ENCODE measurements around the gene SLC26A11.

The SLC26A11 gene

DNA sequence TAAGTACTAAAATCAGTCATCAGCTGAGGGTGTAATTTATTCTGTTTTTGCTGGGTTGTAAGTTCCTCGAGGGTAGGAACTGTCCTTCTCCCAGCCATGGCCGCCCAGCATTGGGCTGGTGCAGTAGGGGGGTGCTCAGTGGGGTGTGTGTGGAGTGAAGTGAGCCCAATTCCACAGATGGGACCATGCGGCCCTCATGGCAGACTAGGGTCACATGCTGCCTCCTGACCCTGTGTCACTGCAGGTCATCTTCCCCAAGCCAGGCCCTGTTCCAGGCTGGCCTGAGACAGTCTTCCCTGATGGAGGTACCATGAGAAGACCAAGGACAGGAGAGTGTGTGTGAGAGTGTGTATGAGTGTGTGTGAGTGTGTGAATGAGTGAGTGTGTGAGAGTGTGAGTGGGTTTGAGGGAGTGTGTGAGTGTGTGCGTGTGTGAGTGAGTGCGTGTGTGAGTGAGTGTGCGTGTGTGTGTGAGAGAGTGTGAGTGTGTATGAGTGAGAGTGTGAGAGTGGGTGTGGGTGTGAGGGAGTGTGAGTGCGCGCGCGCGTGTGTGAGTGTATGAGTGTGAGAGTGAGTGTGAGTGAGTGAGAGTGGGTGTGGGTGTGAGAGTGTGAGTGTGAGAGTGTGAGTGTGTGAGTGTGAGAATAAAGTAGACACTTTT lies 3.7 kb downstream of the SLC26A11 start:
- H3K27ac ChIP-seq, result no peak overlapping the region
- H3K4me1 ChIP-seq, result peaks cover 33% of the 10 kb centered on the region
- no peaks in the 10 kb centered on the region for H3K36me3 ChIP-seq
- 0 out of 2 replicates have a peak overlapping the region, but pooled peaks have one; percentile 27 for H3K4me2 ChIP-seq
- peaks cover 26% of the 10 kb centered on the region for H4K20me1 ChIP-seq
- H3K4me3 ChIP-seq, result no peak overlapping the region
- peaks cover 22% of the 10 kb centered on the region for H3K27me3 ChIP-seq
- H3K9ac ChIP-seq, result no peak overlapping the region
- no peak for TF ChIP-seq Cebpa-rat (IDR thresholded peaks at IDR 0.05)
- H3K9me3 ChIP-seq, result no peaks in the 10 kb centered on the region

DNA sequence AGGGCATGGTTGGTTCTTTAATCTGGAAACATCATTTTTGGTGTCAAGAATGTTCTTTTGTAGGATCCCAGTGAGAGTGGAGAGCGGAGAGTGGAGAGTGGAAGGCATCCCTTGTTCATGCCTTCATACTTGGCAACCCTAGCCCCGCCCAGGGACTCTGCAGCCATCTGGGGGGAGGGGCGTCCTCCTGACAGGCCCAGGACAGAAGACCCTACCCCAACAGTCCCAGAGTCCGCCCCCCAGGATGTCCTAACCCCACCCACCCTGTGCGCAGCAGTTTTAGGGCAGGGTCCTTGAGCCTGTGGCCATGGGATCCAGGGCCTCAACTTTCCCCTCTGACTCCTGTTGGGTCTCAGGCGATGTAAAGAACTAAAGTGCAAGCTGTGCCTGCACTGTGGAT lies 4.5 kb downstream of the SLC26A11 start:
- Histone ChIP-seq H3K4me2 (no peak overlapping the region), H3K4me1 (peaks cover 26% of the 10 kb centered on the region), H3K27ac (no peak overlapping the region), H3K36me3 (no peaks in the 10 kb centered on the region), H3K27me3 (peaks cover 21% of the 10 kb centered on the region), H4K20me1 (peaks cover 19% of the 10 kb centered on the region), H3K9me3 (no peaks in the 10 kb centered on the region), H3K4me3 (no peak overlapping the region), H3K9ac (no peak overlapping the region)
- TF ChIP-seq Cebpa-rat (IDR thresholded peaks at IDR 0.05), result no peak

DNA sequence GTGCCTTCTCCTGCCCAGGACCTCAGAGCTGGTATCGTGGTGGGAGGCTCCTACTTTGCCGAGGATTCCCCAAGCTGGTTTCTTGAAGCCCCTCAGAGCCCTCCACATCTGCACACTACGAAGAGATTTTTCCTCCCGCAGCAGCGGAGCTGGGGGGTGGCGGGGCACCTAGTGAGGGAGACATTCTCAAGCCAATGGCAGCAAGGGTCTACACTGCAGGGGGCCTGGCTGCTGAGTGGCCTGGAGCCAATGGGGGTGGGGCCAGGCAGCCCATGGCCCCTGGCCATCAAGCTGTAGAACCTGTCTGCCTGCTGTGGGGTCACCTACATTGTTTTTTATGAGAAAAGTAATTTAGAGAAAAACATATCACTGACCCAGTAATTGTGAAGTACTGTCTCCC lies 5.0 kb downstream of the SLC26A11 start:
- Histone ChIP-seq H3K4me1 (peaks cover 22% of the 10 kb centered on the region), H3K4me3 (no peak overlapping the region), H3K4me2 (no peak overlapping the region), H4K20me1 (peaks cover 15% of the 10 kb centered on the region), H3K27me3 (peaks cover 16% of the 10 kb centered on the region), H3K36me3 (no peaks in the 10 kb centered on the region), H3K27ac (no peak overlapping the region), H3K9ac (no peak overlapping the region), H3K9me3 (no peaks in the 10 kb centered on the region)
- no peak for TF ChIP-seq Cebpa-rat (IDR thresholded peaks at IDR 0.05)

DNA sequence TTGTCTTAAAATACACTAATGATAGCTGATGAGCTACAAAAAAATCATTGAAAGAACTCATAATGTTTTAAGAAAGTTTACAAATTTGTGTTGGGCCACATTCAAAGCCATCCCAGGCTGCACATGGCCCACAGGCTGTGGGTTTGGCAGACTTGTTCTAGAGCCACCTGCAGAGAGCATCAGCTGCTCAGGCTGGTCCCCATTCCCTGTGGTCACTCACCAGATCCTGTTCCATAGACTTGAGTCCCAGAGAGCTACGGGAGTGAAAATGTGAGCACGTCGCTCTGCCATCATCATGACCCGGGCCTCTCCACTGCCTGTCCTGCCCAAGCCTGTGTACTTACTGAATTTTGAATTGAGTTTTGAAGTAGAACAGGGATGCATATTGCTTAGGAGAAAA lies 6.9 kb downstream of the SLC26A11 start:
- Histone ChIP-seq H3K36me3 (no peaks in the 10 kb centered on the region), H3K4me1 (peaks cover 10% of the 10 kb centered on the region), H3K27ac (no peak overlapping the region), H4K20me1 (0 out of 2 replicates have a peak, but pooled peaks cover 4% of the 10 kb centered on the region), H3K4me2 (no peak overlapping the region), H3K4me3 (no peak overlapping the region), H3K9ac (no peak overlapping the region), H3K27me3 (no peaks in the 10 kb centered on the region), H3K9me3 (peaks cover 11% of the 10 kb centered on the region)
- no peak for TF ChIP-seq Cebpa-rat (IDR thresholded peaks at IDR 0.05)

DNA sequence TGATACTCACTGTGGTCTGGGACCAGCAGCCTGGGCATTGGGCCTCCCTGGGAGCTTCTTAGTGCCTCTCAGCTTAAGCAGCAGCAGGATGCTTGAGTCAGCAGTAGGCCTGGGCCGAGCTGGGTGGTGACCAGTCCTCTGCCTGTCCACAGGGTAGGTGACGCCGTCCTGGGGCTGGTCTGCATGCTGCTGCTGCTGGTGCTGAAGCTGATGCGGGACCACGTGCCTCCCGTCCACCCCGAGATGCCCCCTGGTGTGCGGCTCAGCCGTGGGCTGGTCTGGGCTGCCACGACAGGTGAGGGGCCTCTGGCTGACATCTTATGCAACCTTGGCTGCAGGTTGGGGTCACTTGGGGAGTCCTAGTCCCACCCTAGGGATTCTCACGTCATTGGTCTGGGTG lies 7.4 kb downstream of the SLC26A11 start:
- peaks cover 16% of the 10 kb centered on the region for H3K9me3 ChIP-seq
- H3K4me3 ChIP-seq, result no peak overlapping the region
- no peaks in the 10 kb centered on the region for H3K36me3 ChIP-seq
- peaks cover 10% of the 10 kb centered on the region for H3K4me1 ChIP-seq
- 0 out of 2 replicates have a peak, but pooled peaks cover 4% of the 10 kb centered on the region for H4K20me1 ChIP-seq
- no peak for TF ChIP-seq Cebpa-rat (IDR thresholded peaks at IDR 0.05)
- H3K4me2 ChIP-seq, result no peak overlapping the region
- no peak overlapping the region for H3K9ac ChIP-seq
- no peaks in the 10 kb centered on the region for H3K27me3 ChIP-seq
- no peak overlapping the region for H3K27ac ChIP-seq

DNA sequence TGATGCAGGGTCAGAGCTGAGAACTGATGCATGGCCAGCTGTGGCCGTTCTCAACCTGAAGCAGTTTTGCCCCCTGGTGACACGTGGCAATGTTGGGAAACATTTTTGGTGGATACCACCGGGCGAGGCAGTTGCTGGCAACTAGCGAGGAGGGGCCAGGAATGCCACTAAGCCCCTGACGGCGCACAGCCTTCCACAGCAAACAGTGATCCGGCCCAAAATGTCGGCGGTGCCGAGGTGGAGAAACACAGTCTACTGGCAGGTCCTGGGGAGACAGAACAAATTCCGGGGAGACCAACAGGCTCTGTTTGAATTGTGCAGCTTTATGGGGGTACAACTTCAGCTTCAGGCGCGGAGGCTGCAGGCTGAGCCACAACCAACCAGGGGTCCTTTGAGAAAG lies 8.2 kb downstream of the SLC26A11 start:
- Histone ChIP-seq H3K4me3 (no peak overlapping the region), H4K20me1 (no peaks in the 10 kb centered on the region), H3K4me2 (no peak overlapping the region), H3K27me3 (no peaks in the 10 kb centered on the region), H3K9me3 (peaks cover 24% of the 10 kb centered on the region), H3K4me1 (peaks cover 5% of the 10 kb centered on the region), H3K27ac (no peak overlapping the region), H3K36me3 (no peaks in the 10 kb centered on the region), H3K9ac (no peak overlapping the region)
- TF ChIP-seq Cebpa-rat (IDR thresholded peaks at IDR 0.05), result no peak

DNA sequence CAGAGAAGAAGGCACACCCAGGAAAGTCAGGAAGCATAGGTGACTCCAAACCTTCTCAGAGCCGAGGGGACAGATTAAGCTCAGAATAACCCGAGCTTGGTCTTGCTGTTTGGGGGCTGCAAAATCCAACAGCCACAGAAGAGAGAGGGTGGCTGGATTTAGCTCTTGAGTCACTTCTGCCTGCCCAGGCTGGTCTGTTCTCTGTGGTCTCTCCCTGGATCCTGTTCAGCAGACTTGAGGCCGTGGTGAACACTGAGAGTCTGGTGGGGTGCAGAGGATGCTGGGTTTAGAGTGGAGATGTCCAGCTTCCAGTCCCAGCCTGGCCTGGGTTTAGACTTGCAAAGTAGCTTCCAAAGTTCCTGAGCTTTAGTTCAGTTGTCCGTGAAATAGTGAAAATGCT lies 8.8 kb downstream of the SLC26A11 start:
- Histone ChIP-seq H3K9ac (no peak overlapping the region), H3K27ac (no peak overlapping the region), H3K27me3 (no peaks in the 10 kb centered on the region), H3K9me3 (peaks cover 29% of the 10 kb centered on the region), H3K4me2 (no peak overlapping the region), H4K20me1 (no peaks in the 10 kb centered on the region), H3K4me3 (no peak overlapping the region), H3K36me3 (no peaks in the 10 kb centered on the region), H3K4me1 (no peaks in the 10 kb centered on the region; the same call in 1 of the 2 replicates)
- TF ChIP-seq Cebpa-rat (IDR thresholded peaks at IDR 0.05), result no peak

DNA sequence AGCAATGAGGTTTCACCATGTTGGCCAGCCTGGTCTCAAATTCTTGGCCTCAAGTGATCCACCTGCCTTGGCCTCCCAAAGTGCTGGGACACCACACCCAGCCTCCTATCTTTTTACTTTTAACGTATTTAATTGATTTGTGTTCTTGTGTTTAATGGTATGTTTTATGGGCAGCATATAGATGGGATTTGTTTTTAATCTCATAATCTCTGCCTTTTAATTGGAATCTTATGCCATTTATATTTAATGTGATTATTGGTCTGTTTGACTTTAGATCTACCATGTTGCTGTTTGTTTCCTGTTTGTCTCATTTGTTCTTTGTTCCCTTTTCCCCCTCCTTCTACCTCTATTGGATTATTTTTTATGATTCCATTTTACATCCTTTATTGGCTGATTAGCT lies 12.2 kb downstream of the SLC26A11 start:
- no peak for TF ChIP-seq Cebpa-rat (IDR thresholded peaks at IDR 0.05)
- H3K9me3 ChIP-seq, result peaks cover 49% of the 10 kb centered on the region
- H3K9ac ChIP-seq, result no peak overlapping the region
- no peak overlapping the region for H3K4me2 ChIP-seq
- H4K20me1 ChIP-seq, result no peaks in the 10 kb centered on the region
- H3K4me3 ChIP-seq, result peak overlapping the region; percentile 14; the same call in 1 of the 2 replicates
- H3K27me3 ChIP-seq, result no peaks in the 10 kb centered on the region
- H3K27ac ChIP-seq, result no peak overlapping the region
- H3K36me3 ChIP-seq, result no peaks in the 10 kb centered on the region
- H3K4me1 ChIP-seq, result no peaks in the 10 kb centered on the region

DNA sequence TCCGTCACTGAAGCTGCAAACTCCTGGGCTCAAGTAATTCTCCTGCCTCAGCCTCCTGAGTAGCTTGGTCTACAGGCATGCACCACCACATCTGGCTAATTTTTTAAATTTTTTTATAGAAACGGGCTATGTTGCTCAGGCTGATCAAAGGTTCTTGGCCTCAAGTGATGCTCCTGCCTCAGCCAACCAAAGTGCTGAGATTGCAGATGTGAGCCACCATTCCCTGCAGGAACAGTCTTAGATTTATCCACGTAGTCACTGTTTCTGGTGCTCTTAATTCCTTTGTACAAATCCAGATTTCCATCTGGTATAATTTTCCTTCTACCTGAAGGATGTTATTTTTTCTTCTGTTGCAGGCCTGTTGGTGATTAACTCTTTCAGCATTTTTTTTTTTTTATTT lies 13.0 kb downstream of the SLC26A11 start:
- no peak for TF ChIP-seq Cebpa-rat (IDR thresholded peaks at IDR 0.05)
- no peak overlapping the region for H3K9ac ChIP-seq
- no peaks in the 10 kb centered on the region for H4K20me1 ChIP-seq
- H3K4me2 ChIP-seq, result no peak overlapping the region
- H3K36me3 ChIP-seq, result no peaks in the 10 kb centered on the region
- H3K9me3 ChIP-seq, result peaks cover 49% of the 10 kb centered on the region
- H3K4me3 ChIP-seq, result no peak overlapping the region
- H3K4me1 ChIP-seq, result no peaks in the 10 kb centered on the region
- no peaks in the 10 kb centered on the region for H3K27me3 ChIP-seq
- H3K27ac ChIP-seq, result no peak overlapping the region

DNA sequence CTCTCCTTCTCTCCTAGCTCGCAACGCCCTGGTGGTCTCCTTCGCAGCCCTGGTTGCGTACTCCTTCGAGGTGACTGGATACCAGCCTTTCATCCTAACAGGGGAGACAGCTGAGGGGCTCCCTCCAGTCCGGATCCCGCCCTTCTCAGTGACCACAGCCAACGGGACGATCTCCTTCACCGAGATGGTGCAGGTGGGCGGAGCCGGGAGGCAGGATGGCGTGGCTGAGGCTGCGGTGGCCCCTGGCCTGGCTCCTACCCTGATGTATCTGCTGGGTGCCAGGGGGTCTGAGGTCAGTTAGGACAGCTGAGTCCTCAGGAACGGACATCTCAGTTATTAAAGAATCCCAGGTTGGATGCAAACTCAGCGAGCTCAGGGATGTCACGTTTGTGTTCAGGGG lies 16.7 kb downstream of the SLC26A11 start:
- Histone ChIP-seq H3K4me2 (no peak overlapping the region), H4K20me1 (no peaks in the 10 kb centered on the region), H3K4me1 (no peaks in the 10 kb centered on the region), H3K36me3 (no peaks in the 10 kb centered on the region), H3K4me3 (no peak overlapping the region), H3K27me3 (no peaks in the 10 kb centered on the region), H3K27ac (no peak overlapping the region), H3K9ac (no peak overlapping the region), H3K9me3 (peaks cover 41% of the 10 kb centered on the region)
- TF ChIP-seq Cebpa-rat (IDR thresholded peaks at IDR 0.05), result no peak

DNA sequence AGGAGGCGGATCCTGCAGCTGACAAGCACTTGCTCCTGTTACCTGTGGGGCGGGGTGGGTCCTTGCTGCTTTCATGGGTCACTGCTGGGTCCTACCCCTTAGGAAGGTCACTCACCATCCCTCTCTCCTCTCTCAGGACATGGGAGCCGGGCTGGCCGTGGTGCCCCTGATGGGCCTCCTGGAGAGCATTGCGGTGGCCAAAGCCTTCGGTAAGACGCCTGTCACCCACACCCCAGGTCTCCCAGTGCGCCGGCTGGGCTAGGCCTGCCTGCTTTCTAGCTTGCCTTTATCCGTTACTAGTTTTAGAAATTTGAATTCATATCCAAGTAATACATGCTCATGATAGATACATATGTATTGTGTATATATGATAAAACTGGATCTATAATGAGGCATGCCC lies 17.2 kb downstream of the SLC26A11 start:
- H3K4me3 ChIP-seq, result no peak overlapping the region
- H3K4me1 ChIP-seq, result no peaks in the 10 kb centered on the region
- no peak overlapping the region for H3K4me2 ChIP-seq
- H3K36me3 ChIP-seq, result no peaks in the 10 kb centered on the region
- TF ChIP-seq Cebpa-rat (IDR thresholded peaks at IDR 0.05), result no peak
- H3K9ac ChIP-seq, result no peak overlapping the region
- H4K20me1 ChIP-seq, result no peaks in the 10 kb centered on the region
- H3K27me3 ChIP-seq, result no peaks in the 10 kb centered on the region
- peaks cover 36% of the 10 kb centered on the region for H3K9me3 ChIP-seq
- H3K27ac ChIP-seq, result no peak overlapping the region

Measured in BLaER1 (cell line).